BE2C (cell line): Measurements from ENCODE around the gene LRRC2.

ENCODE experiments used
- DNase-seq: peaks from one replicate; pipeline ENCODE4 v3.0.0-alpha.2; 2020
- H3K27me3 ChIP-seq: fragments of 250-450 bp; sonication (Bioruptor Pico); 2 replicates; pipeline ENCODE4 v1.5.1; 2020; ENCODE audit warnings: mild to moderate bottlenecking
- H3K36me3 ChIP-seq: fragments of 250-450 bp; sonication (Bioruptor Pico); 2 replicates; pipeline ENCODE4 v1.5.1; 2020; ENCODE audit warnings: mild to moderate bottlenecking
- H3K4me1 ChIP-seq: fragments of 250-450 bp; sonication (Bioruptor Pico); 2 replicates; pipeline ENCODE4 v1.5.1; 2020
- H3K4me3 ChIP-seq: 2 replicates; pipeline ENCODE4 v1.5.1; 2011; ENCODE audit warnings: low read depth, low read length
- H3K9me3 ChIP-seq: fragments of 250-450 bp; sonication (Bioruptor Pico); 2 replicates; pipeline ENCODE4 v1.5.1; 2020
- TF ChIP-seq, protein P1 (sequence below): IDR thresholded peaks from 2 replicates; pipeline ENCODE4 v1.5.1; 2012; ENCODE audit warnings: mild to moderate bottlenecking, low read depth, low read length

Gene LRRC2

GRCh38 chr3:46517784-46518181 is 48.3 kb downstream of the LRRC2 start:
- DNase-seq: no peak
- TF ChIP-seq, protein P1, sequence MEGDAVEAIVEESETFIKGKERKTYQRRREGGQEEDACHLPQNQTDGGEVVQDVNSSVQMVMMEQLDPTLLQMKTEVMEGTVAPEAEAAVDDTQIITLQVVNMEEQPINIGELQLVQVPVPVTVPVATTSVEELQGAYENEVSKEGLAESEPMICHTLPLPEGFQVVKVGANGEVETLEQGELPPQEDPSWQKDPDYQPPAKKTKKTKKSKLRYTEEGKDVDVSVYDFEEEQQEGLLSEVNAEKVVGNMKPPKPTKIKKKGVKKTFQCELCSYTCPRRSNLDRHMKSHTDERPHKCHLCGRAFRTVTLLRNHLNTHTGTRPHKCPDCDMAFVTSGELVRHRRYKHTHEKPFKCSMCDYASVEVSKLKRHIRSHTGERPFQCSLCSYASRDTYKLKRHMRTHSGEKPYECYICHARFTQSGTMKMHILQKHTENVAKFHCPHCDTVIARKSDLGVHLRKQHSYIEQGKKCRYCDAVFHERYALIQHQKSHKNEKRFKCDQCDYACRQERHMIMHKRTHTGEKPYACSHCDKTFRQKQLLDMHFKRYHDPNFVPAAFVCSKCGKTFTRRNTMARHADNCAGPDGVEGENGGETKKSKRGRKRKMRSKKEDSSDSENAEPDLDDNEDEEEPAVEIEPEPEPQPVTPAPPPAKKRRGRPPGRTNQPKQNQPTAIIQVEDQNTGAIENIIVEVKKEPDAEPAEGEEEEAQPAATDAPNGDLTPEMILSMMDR: no peak
- no peaks in the 10 kb centered on the region for H3K27me3 ChIP-seq
- H3K4me3 ChIP-seq: no peak overlapping the region
- H3K36me3 ChIP-seq: no peaks in the 10 kb centered on the region
- no peaks in the 10 kb centered on the region for H3K9me3 ChIP-seq
- H3K4me1 ChIP-seq: no peaks in the 10 kb centered on the region

DNA sequence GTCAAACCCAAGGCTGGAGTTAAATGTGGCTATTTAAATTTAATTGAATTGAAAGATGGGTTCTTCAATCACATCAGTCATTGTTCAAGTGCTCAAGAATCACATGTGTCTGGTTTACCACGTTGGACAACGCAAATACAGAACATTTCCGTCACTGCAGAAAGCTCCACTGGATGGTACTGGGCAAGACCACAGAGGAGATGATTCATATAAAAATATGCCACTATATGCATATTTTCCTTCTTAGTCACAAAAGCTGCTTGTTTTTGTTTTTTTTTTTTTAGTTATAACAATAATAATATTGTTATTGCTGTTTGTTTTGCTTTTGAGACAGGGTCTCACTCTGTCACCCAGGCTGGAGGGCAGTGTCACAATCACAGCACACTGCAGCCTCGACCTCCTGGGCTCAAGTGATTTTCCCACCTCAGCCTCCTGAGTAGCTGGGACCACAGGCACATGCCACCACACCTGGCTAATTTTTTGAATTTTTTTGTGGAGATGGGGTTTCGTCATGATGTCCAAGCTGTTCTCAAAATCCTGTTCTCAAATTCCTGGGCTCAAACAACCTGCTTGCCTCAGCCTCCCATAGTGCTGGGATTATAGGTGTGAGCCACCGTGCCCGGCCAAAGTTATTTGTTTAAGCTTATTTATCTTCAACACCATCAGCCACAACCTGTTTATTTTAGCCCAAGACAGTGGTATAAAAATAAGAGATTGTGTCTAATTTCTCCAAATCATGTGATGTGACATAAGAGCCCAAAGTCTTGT is 48.9 kb downstream of the LRRC2 start:
- no peaks in the 10 kb centered on the region for H3K4me1 ChIP-seq
- TF ChIP-seq, protein P1: no peak
- no peaks in the 10 kb centered on the region for H3K27me3 ChIP-seq
- H3K4me3 ChIP-seq: no peak overlapping the region
- DNase-seq: no peak
- H3K9me3 ChIP-seq: no peaks in the 10 kb centered on the region
- H3K36me3 ChIP-seq: no peaks in the 10 kb centered on the region

GRCh38 chr3:46516521-46516920 is 49.6 kb downstream of the LRRC2 start:
- Histone ChIP-seq H3K9me3 (no peaks in the 10 kb centered on the region), H3K4me1 (no peaks in the 10 kb centered on the region), H3K4me3 (no peak overlapping the region), H3K27me3 (no peaks in the 10 kb centered on the region), H3K36me3 (no peaks in the 10 kb centered on the region)
- DNase-seq: no peak
- TF ChIP-seq, protein P1: no peak

DNA sequence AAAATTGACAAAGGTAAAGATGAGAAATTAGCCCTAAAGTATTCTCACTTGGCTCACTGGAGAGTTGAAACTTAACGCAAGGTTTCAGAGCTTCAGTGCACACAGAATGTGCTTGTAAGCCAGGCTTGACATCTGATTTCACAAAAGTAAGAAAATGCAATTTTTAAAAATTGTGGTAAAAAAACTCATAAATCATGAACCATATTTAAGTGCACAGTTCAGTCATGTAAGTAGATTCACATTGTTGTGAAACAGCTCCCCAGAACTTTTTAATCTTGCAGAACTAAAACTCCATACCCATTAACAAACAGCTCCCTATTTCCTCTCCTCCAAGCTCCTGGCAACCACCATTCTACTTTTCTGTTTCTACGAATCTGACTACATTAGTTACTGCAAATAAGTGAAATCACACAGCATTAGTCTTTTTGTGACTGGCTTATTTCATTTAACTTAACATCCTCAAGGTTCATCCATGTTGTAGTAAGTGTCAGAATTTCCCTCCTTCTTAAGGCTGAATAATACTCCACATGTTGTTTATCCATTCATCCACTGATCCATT is 53.8 kb downstream of the LRRC2 start:
- TF ChIP-seq, protein P1: no peak
- Histone ChIP-seq H3K4me1 (no peaks in the 10 kb centered on the region), H3K4me3 (no peak overlapping the region), H3K36me3 (no peaks in the 10 kb centered on the region), H3K9me3 (no peaks in the 10 kb centered on the region), H3K27me3 (no peaks in the 10 kb centered on the region)
- no peak for DNase-seq

GRCh38 chr3:46509661-46510187 is 56.4 kb downstream of the LRRC2 start:
- no peak for DNase-seq
- no peaks in the 10 kb centered on the region for H3K27me3 ChIP-seq
- H3K36me3 ChIP-seq: no peaks in the 10 kb centered on the region
- H3K9me3 ChIP-seq: no peaks in the 10 kb centered on the region
- H3K4me3 ChIP-seq: no peak overlapping the region
- TF ChIP-seq, protein P1: no peak
- no peaks in the 10 kb centered on the region for H3K4me1 ChIP-seq
